ENCODE results near the gene ZNFX1. TPM values are rescaled to one million over a fixed set of nuclear protein-coding genes. Genes with fewer than 3 reads are reported as not detected.

The ZNFX1 gene
- total RNA-seq, 1 donor from 2014 or later: 77.4 TPM

DNA sequence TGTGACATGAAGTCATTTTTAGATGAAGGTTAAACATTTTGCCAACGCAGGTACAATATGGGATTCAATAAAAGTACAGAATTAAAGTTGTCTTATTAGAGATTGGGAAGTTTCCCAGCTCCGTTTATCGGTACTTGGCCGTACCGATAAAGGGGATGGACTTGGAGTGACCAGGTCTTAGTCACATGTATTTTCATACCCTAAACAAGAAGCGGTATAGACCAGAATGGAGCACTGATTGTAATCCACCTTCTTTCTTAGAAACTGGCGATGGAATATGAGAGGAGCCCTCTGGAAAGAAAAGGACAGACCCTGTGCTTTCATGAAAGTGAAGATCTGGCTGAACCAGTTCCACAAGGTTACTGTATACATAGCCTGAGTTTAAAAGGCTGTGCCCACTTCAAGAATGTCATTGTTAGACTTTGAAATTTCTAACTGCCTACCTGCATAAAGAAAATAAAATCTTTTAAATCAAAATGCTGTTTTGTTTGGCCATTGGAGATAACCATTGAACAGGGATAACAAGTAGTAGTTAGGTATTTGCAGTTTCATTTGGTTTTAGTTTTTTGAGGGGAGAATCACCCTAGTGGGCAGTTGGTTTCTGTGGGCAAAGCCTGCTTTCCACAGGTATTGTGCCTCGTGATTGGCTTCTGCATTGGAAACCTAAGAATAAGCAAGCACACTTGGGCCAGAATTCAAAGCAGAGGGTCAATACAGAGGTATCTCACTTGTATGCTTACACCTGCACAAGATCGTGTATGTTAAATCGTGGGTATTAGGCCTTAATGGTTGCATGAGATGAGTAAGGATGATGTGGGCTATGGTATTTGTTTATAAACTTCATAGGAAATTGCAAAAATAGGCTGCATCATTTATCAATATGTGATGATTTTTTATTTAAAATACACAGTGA is 11.2 kb upstream of the ZNFX1 start:
- TF ChIP-seq, protein P1, sequence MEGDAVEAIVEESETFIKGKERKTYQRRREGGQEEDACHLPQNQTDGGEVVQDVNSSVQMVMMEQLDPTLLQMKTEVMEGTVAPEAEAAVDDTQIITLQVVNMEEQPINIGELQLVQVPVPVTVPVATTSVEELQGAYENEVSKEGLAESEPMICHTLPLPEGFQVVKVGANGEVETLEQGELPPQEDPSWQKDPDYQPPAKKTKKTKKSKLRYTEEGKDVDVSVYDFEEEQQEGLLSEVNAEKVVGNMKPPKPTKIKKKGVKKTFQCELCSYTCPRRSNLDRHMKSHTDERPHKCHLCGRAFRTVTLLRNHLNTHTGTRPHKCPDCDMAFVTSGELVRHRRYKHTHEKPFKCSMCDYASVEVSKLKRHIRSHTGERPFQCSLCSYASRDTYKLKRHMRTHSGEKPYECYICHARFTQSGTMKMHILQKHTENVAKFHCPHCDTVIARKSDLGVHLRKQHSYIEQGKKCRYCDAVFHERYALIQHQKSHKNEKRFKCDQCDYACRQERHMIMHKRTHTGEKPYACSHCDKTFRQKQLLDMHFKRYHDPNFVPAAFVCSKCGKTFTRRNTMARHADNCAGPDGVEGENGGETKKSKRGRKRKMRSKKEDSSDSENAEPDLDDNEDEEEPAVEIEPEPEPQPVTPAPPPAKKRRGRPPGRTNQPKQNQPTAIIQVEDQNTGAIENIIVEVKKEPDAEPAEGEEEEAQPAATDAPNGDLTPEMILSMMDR (IDR thresholded peaks at IDR 0.05; ENCODE audit: insufficient read depth, low read depth, low read length): no peak
- no peak for TF ChIP-seq EZH2 (IDR thresholded peaks at IDR 0.05; ENCODE audit: insufficient read depth, low read length)
- Histone ChIP-seq H3K4me2 (ENCODE audit: low read length) (peak overlapping the region; percentile 91), H4K20me1 (ENCODE audit: insufficient read depth, low read length) (peaks cover 91% of the 10 kb centered on the region), H3K27me3 (ENCODE audit: insufficient read depth, low read length) (no peaks in the 10 kb centered on the region), H3K27ac (ENCODE audit: low read depth, low read length) (peak overlapping the region; percentile 40), H3K79me2 (ENCODE audit: insufficient read depth, low read length) (peaks cover 40% of the 10 kb centered on the region), H3K36me3 (ENCODE audit: insufficient read depth, low read length) (peaks cover 75% of the 10 kb centered on the region), H2AFZ (ENCODE audit: low read depth, low read length) (no peak overlapping the region), H3K9me3 (ENCODE audit: insufficient read depth, low read depth, low read length) (peaks cover 13% of the 10 kb centered on the region), H3K4me3 (ENCODE audit: insufficient read depth, low read depth, low read length) (no peak overlapping the region), H3K9ac (ENCODE audit: low read length) (no peak overlapping the region), H3K4me1 (ENCODE audit: insufficient read depth, low read length) (peaks cover 35% of the 10 kb centered on the region)
- H3K27me3 Mint-ChIP-seq (ENCODE audit: low read depth, unreplicated experiment): no peaks in the 10 kb centered on the region
- H3K4me1 Mint-ChIP-seq (ENCODE audit: low read depth, unreplicated experiment): peaks cover 61% of the 10 kb centered on the region
- peak overlapping the region; percentile 90 for H3K27ac Mint-ChIP-seq (ENCODE audit: unreplicated experiment)
- peak overlapping the region; percentile 99 for H3K4me3 Mint-ChIP-seq (ENCODE audit: unreplicated experiment)
- no peak for DNase-seq (ENCODE audit: low read depth)
- no peak for FAIRE-seq
- peaks cover 45% of the 10 kb centered on the region for H3K36me3 Mint-ChIP-seq (ENCODE audit: low read depth, unreplicated experiment)
- peaks cover 6% of the 10 kb centered on the region for H3K9me3 Mint-ChIP-seq (ENCODE audit: unreplicated experiment)

DNA sequence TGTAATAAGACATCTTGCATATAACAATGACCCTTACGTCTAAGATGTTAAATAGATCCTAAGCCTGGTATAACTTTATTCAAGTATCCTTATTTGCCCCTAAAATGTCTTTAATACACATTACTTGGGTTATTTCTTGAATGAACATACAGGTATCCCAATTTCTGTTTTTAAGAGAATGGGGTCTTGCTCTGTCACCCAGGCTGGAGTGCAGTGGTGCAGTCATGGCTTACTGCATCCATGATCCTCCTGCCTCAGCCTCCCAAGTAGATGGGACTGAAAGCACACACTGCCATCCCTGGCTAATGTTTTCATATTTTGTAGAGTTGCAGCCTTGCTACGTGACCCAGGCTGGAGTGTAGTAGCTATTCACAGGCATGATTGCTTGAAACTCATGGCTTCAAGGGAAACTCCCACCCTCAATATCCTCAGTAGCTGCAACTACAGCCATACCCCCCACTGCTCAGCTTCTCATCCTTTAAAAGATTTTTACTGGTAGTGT is 10.4 kb upstream of the ZNFX1 start:
- Histone ChIP-seq H2AFZ (ENCODE audit: low read depth, low read length) (no peak overlapping the region), H3K9ac (ENCODE audit: low read length) (no peak overlapping the region), H3K9me3 (ENCODE audit: insufficient read depth, low read depth, low read length) (peaks cover 13% of the 10 kb centered on the region), H3K36me3 (ENCODE audit: insufficient read depth, low read length) (peaks cover 83% of the 10 kb centered on the region), H3K4me3 (ENCODE audit: insufficient read depth, low read depth, low read length) (no peak overlapping the region), H3K27me3 (ENCODE audit: insufficient read depth, low read length) (no peaks in the 10 kb centered on the region), H4K20me1 (ENCODE audit: insufficient read depth, low read length) (peaks cover 99% of the 10 kb centered on the region), H3K4me1 (ENCODE audit: insufficient read depth, low read length) (peaks cover 43% of the 10 kb centered on the region), H3K79me2 (ENCODE audit: insufficient read depth, low read length) (peaks cover 47% of the 10 kb centered on the region), H3K4me2 (ENCODE audit: low read length) (peak overlapping the region; percentile 91), H3K27ac (ENCODE audit: low read depth, low read length) (peak overlapping the region; percentile 40)
- peaks cover 6% of the 10 kb centered on the region for H3K9me3 Mint-ChIP-seq (ENCODE audit: unreplicated experiment)
- TF ChIP-seq, protein P1 (IDR thresholded peaks at IDR 0.05; ENCODE audit: insufficient read depth, low read depth, low read length): no peak
- no peak for TF ChIP-seq EZH2 (IDR thresholded peaks at IDR 0.05; ENCODE audit: insufficient read depth, low read length)
- H3K36me3 Mint-ChIP-seq (ENCODE audit: low read depth, unreplicated experiment): peaks cover 52% of the 10 kb centered on the region
- peaks cover 67% of the 10 kb centered on the region for H3K4me1 Mint-ChIP-seq (ENCODE audit: low read depth, unreplicated experiment)
- H3K27me3 Mint-ChIP-seq (ENCODE audit: low read depth, unreplicated experiment): no peaks in the 10 kb centered on the region
- FAIRE-seq: no peak
- peak overlapping the region; percentile 90 for H3K27ac Mint-ChIP-seq (ENCODE audit: unreplicated experiment)
- peak overlapping the region; percentile 99 for H3K4me3 Mint-ChIP-seq (ENCODE audit: unreplicated experiment)
- DNase-seq (ENCODE audit: low read depth): no peak

Data from astrocyte (in vitro differentiated cells and primary cell).